Smooth muscle cell (in vitro differentiated cells): ENCODE data around the gene PDGFB. TPM values are rescaled to one million over a fixed set of nuclear protein-coding genes. Genes with fewer than 3 reads are reported as not detected.
A peak's percentile ranks its signal among the peaks of the same experiment; 100 is the strongest.

Source experiments
- DNase-seq: peaks from one replicate; lab custom pipeline; 2025; ENCODE audit not compliant: unreplicated experiment; lab: John Stamatoyannopoulos, UW
- H2AFZ ChIP-seq: fragments of 200-600 bp; sonication (generic); 2 replicates; pipeline ENCODE4 v1.6.0; 2016; ENCODE audit warnings: antibody characterized with exemption, low read depth, mild to moderate bottlenecking
- H3F3A ChIP-seq: fragments of 200-600 bp; sonication (generic); 2 replicates; pipeline ENCODE4 v1.6.0; 2017; ENCODE audit warnings: antibody characterized with exemption, low read depth
- H3K27ac ChIP-seq: fragments of 200-600 bp; sonication (generic); 2 replicates; pipeline ENCODE4 v1.5.1; 2016; ENCODE audit warnings: low read depth, mild to moderate bottlenecking
- H3K27me3 ChIP-seq: fragments of 200-600 bp; sonication (generic); 2 replicates; pipeline ENCODE4 v1.6.1; 2016; ENCODE audit warnings: low read depth, mild to moderate bottlenecking
- H3K36me3 ChIP-seq: fragments of 200-600 bp; sonication (generic); 2 replicates; pipeline ENCODE4 v1.5.1; 2016; ENCODE audit warnings: low read depth
- H3K4me1 ChIP-seq: fragments of 200-600 bp; sonication (generic); 2 replicates; pipeline ENCODE4 v1.5.1; 2016; ENCODE audit warnings: low read depth
- H3K4me2 ChIP-seq: fragments of 200-600 bp; sonication (generic); 2 replicates; pipeline ENCODE4 v1.6.0; 2016; ENCODE audit warnings: mild to moderate bottlenecking
- H3K4me3 ChIP-seq: fragments of 200-600 bp; sonication (generic); 2 replicates; pipeline ENCODE4 v1.5.1; 2016; ENCODE audit warnings: mild to moderate bottlenecking
- H3K79me2 ChIP-seq: fragments of 200-600 bp; sonication (generic); 2 replicates; pipeline ENCODE4 v1.6.0; 2016; ENCODE audit warnings: low read depth, mild to moderate bottlenecking
- H3K9ac ChIP-seq: fragments of 200-600 bp; sonication (generic); 2 replicates; pipeline ENCODE4 v1.6.0; 2016; ENCODE audit warnings: low read depth
- H3K9me3 ChIP-seq: fragments of 200-600 bp; sonication (generic); replicated peaks from 2 replicates; pipeline ENCODE4 v1.5.1; 2016; ENCODE audit warnings: low read depth
- H4K20me1 ChIP-seq: fragments of 200-600 bp; sonication (generic); 2 replicates; pipeline ENCODE4 v1.6.0; 2016; ENCODE audit warnings: low read depth
- CTCF ChIP-seq: fragments of 200-600 bp; sonication (generic); IDR thresholded peaks from 2 replicates; pipeline ENCODE4 v1.5.1; 2017; ENCODE audit warnings: borderline replicate concordance, mild to moderate bottlenecking, antibody characterized with exemption; ENCODE audit not compliant: insufficient read depth, poor library complexity, severe bottlenecking
- WGBS: methylation state at CpG from one replicate; pipeline ENCODE4 v1.1.7; 2016; ENCODE audit warnings: low lambda C conversion rate; 5-methylcytosine and 5-hydroxymethylcytosine counted together
- polyA plus RNA-seq: library from polyadenylated mRNA; unstranded; fragments of >200 nt; fragmentation: Nextera tagmentation; extraction: Ambion mirVana; gene quantifications from 2 replicates; pipeline ENCODE4 v1.2.1, GENCODE V29; 2016
- total RNA-seq: library from RNA; depleted of rRNA; stranded (reverse); fragments of >200 nt; gene quantifications from 2 replicates; pipeline ENCODE4 v1.2.3, GENCODE V29; 2014

The PDGFB gene
- total and polyA plus RNA-seq, 2 experiments from 2014 or later: 0.31 to 2.1 TPM

DNA sequence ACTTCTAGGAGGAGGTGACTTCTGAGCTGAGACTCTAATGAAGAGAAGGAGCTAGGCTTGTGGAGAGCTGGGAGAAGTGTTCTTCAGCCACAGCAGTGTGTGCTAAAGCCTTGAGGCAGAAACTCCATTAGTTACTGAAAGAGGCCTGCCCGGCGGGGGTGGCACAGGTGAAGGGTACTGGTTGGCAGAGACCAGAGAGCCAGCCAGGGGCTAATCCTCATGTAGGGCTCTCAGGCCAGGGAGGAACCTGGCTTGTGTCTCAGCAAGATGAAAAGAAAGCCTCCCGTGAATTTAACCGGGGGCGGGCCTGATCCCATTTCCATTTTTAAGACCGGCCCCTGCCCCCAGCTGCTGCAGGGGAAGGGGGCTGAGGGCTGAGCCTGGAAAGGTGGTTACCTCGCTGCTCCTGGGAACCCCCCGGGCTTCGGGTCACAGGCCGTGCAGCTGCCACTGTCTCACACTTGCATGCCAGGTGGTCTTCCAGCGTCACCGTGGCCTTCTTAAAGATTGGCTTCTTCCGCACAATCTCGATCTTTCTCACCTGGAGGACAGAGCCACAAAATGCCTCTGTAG is 15.0 kb downstream of the PDGFB start:
- no peak for TF ChIP-seq CTCF
- Histone ChIP-seq H3K36me3 (no peaks in the 10 kb centered on the region), H3K9me3 (no peaks in the 10 kb centered on the region), H3K27me3 (no peaks in the 10 kb centered on the region), H3K79me2 (no peaks in the 10 kb centered on the region), H3F3A (no peaks in the 10 kb centered on the region), H3K4me2 (peak overlapping the region; percentile 51), H3K27ac (no peak overlapping the region), H3K4me3 (no peak overlapping the region), H3K4me1 (peaks cover 16% of the 10 kb centered on the region), H2AFZ (peak overlapping the region; percentile 37), H4K20me1 (no peaks in the 10 kb centered on the region), H3K9ac (no peak overlapping the region)
- no peak for DNase-seq
- WGBS: 76% methylated on average over 14 of the region's 14 CpGs

- no peak overlapping the region for H3K27ac ChIP-seq
- WGBS: 99% methylated on average over 8 of the region's 8 CpGs
These were observed 15.7 kb downstream of the PDGFB start for GRCh38 chr22:39229075-39229474.

GRCh38 chr22:39227542-39228272 is 17.1 kb downstream of the PDGFB start:
- H3F3A ChIP-seq: no peaks in the 10 kb centered on the region
- no peak overlapping the region for H3K27ac ChIP-seq
- no peaks in the 10 kb centered on the region for H3K27me3 ChIP-seq
- no peaks in the 10 kb centered on the region for H3K9me3 ChIP-seq
- H4K20me1 ChIP-seq: no peaks in the 10 kb centered on the region
- no peaks in the 10 kb centered on the region for H3K79me2 ChIP-seq
- no peak overlapping the region for H3K4me3 ChIP-seq
- no peaks in the 10 kb centered on the region for H3K36me3 ChIP-seq
- no peak overlapping the region for H3K4me2 ChIP-seq
- DNase-seq: no peak
- no peak for TF ChIP-seq CTCF
- H3K9ac ChIP-seq: no peak overlapping the region
- 92% methylated on average over 12 of the region's 12 CpGs for WGBS
- no peak overlapping the region for H2AFZ ChIP-seq
- H3K4me1 ChIP-seq: peaks cover 11% of the 10 kb centered on the region

More at GRCh38 chr22:39229075-39229474, 15.7 kb downstream of the PDGFB start:
- Histone ChIP-seq H3K36me3 (no peaks in the 10 kb centered on the region), H4K20me1 (no peaks in the 10 kb centered on the region), H3K27me3 (no peaks in the 10 kb centered on the region), H3K4me1 (peaks cover 11% of the 10 kb centered on the region), H3K79me2 (no peaks in the 10 kb centered on the region), H3K4me3 (no peak overlapping the region), H3K9ac (no peak overlapping the region), H2AFZ (no peak overlapping the region), H3K9me3 (no peaks in the 10 kb centered on the region), H3K4me2 (no peak overlapping the region), H3F3A (no peaks in the 10 kb centered on the region)
- no peak for DNase-seq
- no peak for TF ChIP-seq CTCF
